Measurements from ENCODE around the gene OTOGL.

Gene OTOGL

GRCh38 chr12:80198782-80199337 is 99.5 kb downstream of the OTOGL start:
- Mint-ChIP-seq H3K36me3 (ENCODE audit: low read depth) (no peaks in the 10 kb centered on the region), H3K4me1 (peaks cover 10% of the 10 kb centered on the region), H3K9me3 (no peaks in the 10 kb centered on the region), H3K27me3 (ENCODE audit: low read depth) (no peaks in the 10 kb centered on the region), H3K4me3 (no peak overlapping the region), H3K27ac (no peak overlapping the region)
- TF ChIP-seq, protein P1, sequence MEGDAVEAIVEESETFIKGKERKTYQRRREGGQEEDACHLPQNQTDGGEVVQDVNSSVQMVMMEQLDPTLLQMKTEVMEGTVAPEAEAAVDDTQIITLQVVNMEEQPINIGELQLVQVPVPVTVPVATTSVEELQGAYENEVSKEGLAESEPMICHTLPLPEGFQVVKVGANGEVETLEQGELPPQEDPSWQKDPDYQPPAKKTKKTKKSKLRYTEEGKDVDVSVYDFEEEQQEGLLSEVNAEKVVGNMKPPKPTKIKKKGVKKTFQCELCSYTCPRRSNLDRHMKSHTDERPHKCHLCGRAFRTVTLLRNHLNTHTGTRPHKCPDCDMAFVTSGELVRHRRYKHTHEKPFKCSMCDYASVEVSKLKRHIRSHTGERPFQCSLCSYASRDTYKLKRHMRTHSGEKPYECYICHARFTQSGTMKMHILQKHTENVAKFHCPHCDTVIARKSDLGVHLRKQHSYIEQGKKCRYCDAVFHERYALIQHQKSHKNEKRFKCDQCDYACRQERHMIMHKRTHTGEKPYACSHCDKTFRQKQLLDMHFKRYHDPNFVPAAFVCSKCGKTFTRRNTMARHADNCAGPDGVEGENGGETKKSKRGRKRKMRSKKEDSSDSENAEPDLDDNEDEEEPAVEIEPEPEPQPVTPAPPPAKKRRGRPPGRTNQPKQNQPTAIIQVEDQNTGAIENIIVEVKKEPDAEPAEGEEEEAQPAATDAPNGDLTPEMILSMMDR (IDR thresholded peaks at IDR 0.05; ENCODE audit: unreplicated experiment in 3 of 3) = no peak

GRCh38 chr12:80199931-80200330 is 100.6 kb downstream of the OTOGL start:
- Mint-ChIP-seq H3K4me1 (peaks cover 5% of the 10 kb centered on the region), H3K27ac (no peak overlapping the region), H3K9me3 (no peaks in the 10 kb centered on the region), H3K4me3 (no peak overlapping the region), H3K36me3 (ENCODE audit: low read depth) (no peaks in the 10 kb centered on the region), H3K27me3 (ENCODE audit: low read depth) (no peaks in the 10 kb centered on the region)
- TF ChIP-seq, protein P1 (IDR thresholded peaks at IDR 0.05; ENCODE audit: unreplicated experiment in 3 of 3) = no peak

GRCh38 chr12:80200414-80200813 is 101.1 kb downstream of the OTOGL start:
- TF ChIP-seq, protein P1 (IDR thresholded peaks at IDR 0.05; ENCODE audit: unreplicated experiment in 3 of 3) = no peak
- Mint-ChIP-seq H3K9me3 (no peaks in the 10 kb centered on the region), H3K27me3 (ENCODE audit: low read depth) (no peaks in the 10 kb centered on the region), H3K4me1 (peaks cover under 1% of the 10 kb centered on the region), H3K4me3 (no peak overlapping the region), H3K36me3 (ENCODE audit: low read depth) (no peaks in the 10 kb centered on the region), H3K27ac (no peak overlapping the region)

DNA sequence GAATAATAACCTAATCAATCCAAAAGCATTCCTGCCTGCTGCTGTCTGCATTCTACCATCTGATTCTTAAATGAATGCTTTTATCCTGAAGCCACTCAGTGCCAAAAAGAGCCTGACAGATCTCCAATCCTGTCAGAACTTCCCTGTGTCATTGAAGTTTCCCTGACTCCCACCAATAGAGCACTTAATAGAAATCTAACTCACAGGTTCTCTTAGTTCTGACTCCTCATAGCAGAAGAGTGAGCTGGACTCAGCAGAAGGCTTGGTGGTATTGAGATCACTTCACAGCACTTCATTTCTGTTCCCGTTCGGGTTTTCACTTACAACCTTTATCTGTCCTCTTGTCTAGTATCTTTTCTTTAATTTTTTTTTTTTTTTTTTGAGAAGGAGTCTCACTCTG is 102.6 kb downstream of the OTOGL start:
- H3K27me3 Mint-ChIP-seq (ENCODE audit: low read depth) = no peaks in the 10 kb centered on the region
- H3K4me1 Mint-ChIP-seq = peaks cover 7% of the 10 kb centered on the region
- no peaks in the 10 kb centered on the region for H3K9me3 Mint-ChIP-seq
- no peak overlapping the region for H3K4me3 Mint-ChIP-seq
- H3K27ac Mint-ChIP-seq = no peak overlapping the region
- no peaks in the 10 kb centered on the region for H3K36me3 Mint-ChIP-seq (ENCODE audit: low read depth)
- TF ChIP-seq, protein P1 (IDR thresholded peaks at IDR 0.05; ENCODE audit: unreplicated experiment in 3 of 3) = no peak

GRCh38 chr12:80205960-80206359 is 106.6 kb downstream of the OTOGL start:
- TF ChIP-seq, protein P1 (IDR thresholded peaks at IDR 0.05; ENCODE audit: unreplicated experiment in 3 of 3) = no peak
- H3K9me3 Mint-ChIP-seq = no peaks in the 10 kb centered on the region
- peaks cover 7% of the 10 kb centered on the region for H3K4me1 Mint-ChIP-seq
- no peaks in the 10 kb centered on the region for H3K36me3 Mint-ChIP-seq (ENCODE audit: low read depth)
- H3K27me3 Mint-ChIP-seq (ENCODE audit: low read depth) = no peaks in the 10 kb centered on the region
- H3K4me3 Mint-ChIP-seq = no peak overlapping the region
- H3K27ac Mint-ChIP-seq = peak overlapping the region; percentile 27 to 68 (median 58)

- H3K4me1 Mint-ChIP-seq = peaks cover 7% of the 10 kb centered on the region
- no peaks in the 10 kb centered on the region for H3K36me3 Mint-ChIP-seq (ENCODE audit: low read depth)
These were observed 108.7 kb downstream of the OTOGL start for GRCh38 chr12:80208071-80208470.

More at GRCh38 chr12:80208071-80208470, 108.7 kb downstream of the OTOGL start:
- Mint-ChIP-seq H3K9me3 (no peaks in the 10 kb centered on the region), H3K27me3 (ENCODE audit: low read depth) (no peaks in the 10 kb centered on the region), H3K4me3 (no peak overlapping the region), H3K27ac (no peak overlapping the region)
- TF ChIP-seq, protein P1 (IDR thresholded peaks at IDR 0.05; ENCODE audit: unreplicated experiment in 3 of 3) = no peak

All from nephron (organoid).